T-helper 2 cell (primary cell): ENCODE measurements around the gene CNIH1.
"Not testable (repeated sequence)": the region's sequence is repeated elsewhere in the genome, so short reads cannot be mapped to it uniquely, and the experiment has no call there.

Source experiments
- DNase-seq, 5 experiments: peaks; one replicate each; pipeline versions ENCODE4 v3.0.0 to v3.0.0-alpha.2; 2012 to 2022

CNIH1 gene

GRCh38 chr14:54465654-54466053, 24.5 kb upstream of the CNIH1 start:
- DNase-seq: no peak

GRCh38 chr14:54462048-54462447, 20.9 kb upstream of the CNIH1 start:
- no peak for DNase-seq

- DNase-seq: no peak
Observed at GRCh38 chr14:54459106-54459505, 17.9 kb upstream of the CNIH1 start.

- DNase-seq: not testable (repeated sequence)
Observed at GRCh38 chr14:54458536-54458935, 17.4 kb upstream of the CNIH1 start.

- DNase-seq: no peak
Observed at GRCh38 chr14:54457609-54457996, 16.4 kb upstream of the CNIH1 start.

GRCh38 chr14:54456820-54457608, 15.8 kb upstream of the CNIH1 start:
- not testable (repeated sequence) for DNase-seq

- DNase-seq: no peak
Observed at GRCh38 chr14:54455363-54455762, 14.2 kb upstream of the CNIH1 start.

- DNase-seq: not testable (repeated sequence)
Observed at GRCh38 chr14:54453990-54454389, 12.8 kb upstream of the CNIH1 start.

GRCh38 chr14:54453252-54453651, 12.1 kb upstream of the CNIH1 start:
- no peak for DNase-seq

- no peak for DNase-seq
Observed at GRCh38 chr14:54451961-54452360, 10.8 kb upstream of the CNIH1 start.

- no peak for DNase-seq
Observed at GRCh38 chr14:54451121-54451601, 10.0 kb upstream of the CNIH1 start.

GRCh38 chr14:54450535-54450934, 9.4 kb upstream of the CNIH1 start:
- DNase-seq: no peak

GRCh38 chr14:54447231-54447692, 6.1 kb upstream of the CNIH1 start:
- no peak for DNase-seq

- no peak for DNase-seq
Observed at GRCh38 chr14:54446161-54446693, 5.1 kb upstream of the CNIH1 start.

GRCh38 chr14:54444681-54445080, 3.5 kb upstream of the CNIH1 start:
- no peak for DNase-seq

GRCh38 chr14:54443981-54444380, 2.8 kb upstream of the CNIH1 start:
- DNase-seq: no peak

GRCh38 chr14:54442961-54443360, 1.8 kb upstream of the CNIH1 start:
- DNase-seq: not testable (repeated sequence)

- no peak for DNase-seq
Observed at GRCh38 chr14:54440476-54440872, 700 bp downstream of the CNIH1 start.

- no peak for DNase-seq
Observed at GRCh38 chr14:54440037-54440436, 1.1 kb downstream of the CNIH1 start.

GRCh38 chr14:54438703-54439102, 2.5 kb downstream of the CNIH1 start:
- no peak for DNase-seq

GRCh38 chr14:54437954-54438353, 3.2 kb downstream of the CNIH1 start:
- DNase-seq: not testable (repeated sequence)

- DNase-seq: peak in 1 of 5 experiments; percentile 94
Observed at GRCh38 chr14:54435500-54435981, 5.6 kb downstream of the CNIH1 start.

- DNase-seq: no peak
Observed at GRCh38 chr14:54428527-54428926, 12.6 kb downstream of the CNIH1 start.

- no peak for DNase-seq
Observed at GRCh38 chr14:54427871-54428270, 13.3 kb downstream of the CNIH1 start.
